HepG2 (cell line): ENCODE measurements around the gene ZNF367. TPM values are rescaled to one million over a fixed set of nuclear protein-coding genes. Genes with fewer than 3 reads are reported as not detected.

Experiments
- BCL6 ChIP-seq: IDR thresholded peaks from 2 replicates; pipeline ENCODE4 v1.6.1; 2016; ENCODE audit warnings: missing genetic modification reagents, missing compliant biosample characterization
- BHLHE40 ChIP-seq: IDR thresholded peaks from 2 replicates; pipeline ENCODE4 v1.6.1; 2011; ENCODE audit warnings: low read length, improper control_type of control experiment
- FOXA3 ChIP-seq: IDR thresholded peaks from 2 replicates; pipeline ENCODE4 v1.6.1; 2016; ENCODE audit warnings: missing genetic modification reagents, missing compliant biosample characterization
- GFI1 ChIP-seq: sonication (generic); formaldehyde crosslinking; IDR thresholded peaks from 2 replicates; pipeline ENCODE4 v1.5.0; 2020; ENCODE audit warnings: missing genetic modification reagents, mild to moderate bottlenecking, borderline replicate concordance
- HES4 ChIP-seq: sonication (generic); formaldehyde crosslinking; IDR thresholded peaks from 2 replicates; pipeline ENCODE4 v1.9.0; 2021; ENCODE audit warnings: mild to moderate bottlenecking, missing genetic modification reagents, borderline replicate concordance
- KLF11 ChIP-seq: IDR thresholded peaks from 2 replicates; pipeline ENCODE4 v1.6.1; 2016; ENCODE audit warnings: missing compliant biosample characterization
- MAZ ChIP-seq, 2 experiments: sonication (generic) in 1 of 2; formaldehyde crosslinking in 1 of 2; IDR thresholded peaks; 2 replicates each; pipeline versions ENCODE4 v1.5.0 to v1.6.1; 2012 to 2020; ENCODE audit warnings: low read depth in 2 of 2, mild to moderate bottlenecking in 2 of 2, borderline replicate concordance in 1 of 2, improper control_type of control experiment in 1 of 2, low read length in 1 of 2, missing genetic modification reagents in 1 of 2, moderate library complexity in 1 of 2
- MXD1 ChIP-seq: sonication (generic); formaldehyde crosslinking; IDR thresholded peaks from 2 replicates; pipeline ENCODE4 v1.4.0; 2020; ENCODE audit warnings: mild to moderate bottlenecking, missing genetic modification reagents
- MXD3 ChIP-seq: IDR thresholded peaks from 2 replicates; pipeline ENCODE4 v1.6.1; 2016; ENCODE audit warnings: mild to moderate bottlenecking, missing biosample characterization, missing genetic modification reagents
- PCBP2 ChIP-seq: fragments of 200-400 bp; formaldehyde crosslinking; optimal IDR thresholded peaks from 2 replicates; pipeline ENCODE3; 2018; ENCODE audit warnings: low read length, low read depth; ENCODE audit not compliant: poor library complexity, severe bottlenecking
- RERE ChIP-seq: IDR thresholded peaks from 2 replicates; pipeline ENCODE4 v1.6.1; 2016; ENCODE audit warnings: low read depth, missing genetic modification reagents, missing compliant biosample characterization
- SATB2 ChIP-seq: sonication (generic); formaldehyde crosslinking; IDR thresholded peaks from 2 replicates; pipeline ENCODE4 v1.5.0; 2020; ENCODE audit warnings: missing genetic modification reagents
- SRSF4 ChIP-seq: fragments of 200-400 bp; formaldehyde crosslinking; IDR thresholded peaks from one replicate; pipeline ENCODE4 v1.6.1; 2018; ENCODE audit warnings: mild to moderate bottlenecking, low read depth, low read length, moderate library complexity; ENCODE audit not compliant: poor library complexity, severe bottlenecking
- THAP11 ChIP-seq: IDR thresholded peaks from 2 replicates; pipeline ENCODE4 v1.6.1; 2016; ENCODE audit warnings: missing biosample characterization, missing genetic modification reagents
- ZNF225 ChIP-seq: sonication (generic); formaldehyde crosslinking; IDR thresholded peaks from 2 replicates; pipeline ENCODE4 v1.4.0; 2020; ENCODE audit warnings: mild to moderate bottlenecking, missing genetic modification reagents
- ZNF441 ChIP-seq: sonication (generic); formaldehyde crosslinking; IDR thresholded peaks from 2 replicates; pipeline ENCODE4 v1.7.0; 2021; ENCODE audit warnings: missing genetic modification reagents, borderline replicate concordance
- ZNF552 ChIP-seq: sonication (generic); formaldehyde crosslinking; IDR thresholded peaks from 2 replicates; pipeline ENCODE4 v1.9.0; 2022; ENCODE audit warnings: missing genetic modification reagents, mild to moderate bottlenecking, borderline replicate concordance
- ZNF563 ChIP-seq: sonication (generic); formaldehyde crosslinking; IDR thresholded peaks from 2 replicates; pipeline ENCODE4 v1.8.0; 2022; ENCODE audit warnings: mild to moderate bottlenecking, moderate library complexity, missing genetic modification reagents
- ZNF674 ChIP-seq: sonication (generic); formaldehyde crosslinking; IDR thresholded peaks from 2 replicates; pipeline ENCODE4 v1.5.0; 2020; ENCODE audit warnings: low read depth, mild to moderate bottlenecking, missing genetic modification reagents
- ZNF713 ChIP-seq: sonication (generic); formaldehyde crosslinking; IDR thresholded peaks from 2 replicates; pipeline ENCODE4 v1.4.0; 2020; ENCODE audit warnings: mild to moderate bottlenecking, missing genetic modification reagents
- polyA plus RNA-seq, 8 experiments: library from polyadenylated mRNA; depleted of rRNA in 3 of 8; stranded (reverse) in 7 of 8; unstranded in 1 of 8; fragments of >200 nt; fragmentation: Illumina TruSeq in 4 of 8; extraction: Trizol in 4 of 8; gene quantifications; 2 replicates each; pipeline versions ENCODE4 v1.2.1 to v1.2.3, GENCODE V29; 2011 to 2016; ENCODE audit warnings: low read depth in 4 of 8, missing spikeins in 1 of 8, mixed read lengths in 1 of 8; ENCODE audit not compliant: insufficient read depth in 1 of 8
- total RNA-seq, 5 experiments: library from RNA; depleted of rRNA; stranded (reverse); fragments of >200 nt; fragmentation: Illumina TruSeq; extraction: Trizol; gene quantifications; 2 replicates each; pipeline ENCODE4 v1.2.3, GENCODE V29; 2016; ENCODE audit warnings: low read depth in 1 of 5
- TF ChIP-seq, protein P1 (sequence below): sonication (generic); formaldehyde crosslinking; IDR thresholded peaks from 2 replicates; pipeline ENCODE4 v1.5.1; 2020; ENCODE audit warnings: missing genetic modification reagents, mild to moderate bottlenecking, borderline replicate concordance

The ZNF367 gene
- total and polyA plus RNA-seq, 2 of the 13 experiments (the other 11 are each of a cell fraction or from before 2014, with no cell fraction given): 2.9 to 7.7 TPM

GRCh38 chr9:96449845-96450612 is 31.9 kb upstream of the ZNF367 start, which contains the start of gene HABP4 (continued):
- TF ChIP-seq RERE (CRISPR knock-in tag): no peak
- peak; percentile 91 for TF ChIP-seq BHLHE40
- no peak for TF ChIP-seq ZNF674 (CRISPR knock-in tag)
- TF ChIP-seq GFI1 (CRISPR knock-in tag): no peak
- TF ChIP-seq FOXA3 (CRISPR knock-in tag): no peak
- TF ChIP-seq MXD3 (CRISPR knock-in tag): 0 out of 2 replicates have a peak, but pooled peaks have one; percentile 7
- TF ChIP-seq ZNF552 (CRISPR knock-in tag): no peak
- 0 out of 2 replicates have a peak, but pooled peaks have one; percentile 49 for TF ChIP-seq HES4 (CRISPR knock-in tag)
- TF ChIP-seq, protein P1, sequence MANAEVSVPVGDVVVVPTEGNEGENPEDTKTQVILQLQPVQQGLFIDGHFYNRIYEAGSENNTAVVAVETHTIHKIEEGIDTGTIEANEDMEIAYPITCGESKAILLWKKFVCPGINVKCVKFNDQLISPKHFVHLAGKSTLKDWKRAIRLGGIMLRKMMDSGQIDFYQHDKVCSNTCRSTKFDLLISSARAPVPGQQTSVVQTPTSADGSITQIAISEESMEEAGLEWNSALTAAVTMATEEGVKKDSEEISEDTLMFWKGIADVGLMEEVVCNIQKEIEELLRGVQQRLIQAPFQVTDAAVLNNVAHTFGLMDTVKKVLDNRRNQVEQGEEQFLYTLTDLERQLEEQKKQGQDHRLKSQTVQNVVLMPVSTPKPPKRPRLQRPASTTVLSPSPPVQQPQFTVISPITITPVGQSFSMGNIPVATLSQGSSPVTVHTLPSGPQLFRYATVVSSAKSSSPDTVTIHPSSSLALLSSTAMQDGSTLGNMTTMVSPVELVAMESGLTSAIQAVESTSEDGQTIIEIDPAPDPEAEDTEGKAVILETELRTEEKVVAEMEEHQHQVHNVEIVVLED: peak; percentile 49; the same call in 1 of the 2 replicates
- TF ChIP-seq SRSF4: no peak
- no peak for TF ChIP-seq ZNF713 (CRISPR knock-in tag)
- TF ChIP-seq ZNF225 (CRISPR knock-in tag): no peak; the same call in 1 of the 2 replicates
- no peak for TF ChIP-seq PCBP2
- TF ChIP-seq ZNF563: 0 out of 2 replicates have a peak, but pooled peaks have one; percentile 43
- no peak for TF ChIP-seq SATB2 (CRISPR knock-in tag)
- TF ChIP-seq BCL6 (CRISPR knock-in tag): no peak
- peak; percentile 54; the same call in 1 of the 2 replicates for TF ChIP-seq MAZ (IDR thresholded peaks at IDR 0.05; ENCODE audit: borderline replicate concordance, low read depth, low read length)
- peak; percentile 37; the same call in 1 of the 2 replicates for TF ChIP-seq MAZ (CRISPR knock-in tag; IDR thresholded peaks at IDR 0.05; ENCODE audit: low read depth)
- TF ChIP-seq MXD1: peak; percentile 45; the same call in 1 of the 2 replicates
- peak; percentile 7; the same call in 1 of the 2 replicates for TF ChIP-seq THAP11
- no peak for TF ChIP-seq KLF11
- TF ChIP-seq ZNF441 (CRISPR knock-in tag): no peak
